Measurements from ENCODE around the gene CNTN4. TPM values are rescaled to one million over a fixed set of nuclear protein-coding genes. Genes with fewer than 3 reads are reported as not detected.

Gene CNTN4
- total RNA-seq, 1 experiment from 2014 or later, result not detected

DNA sequence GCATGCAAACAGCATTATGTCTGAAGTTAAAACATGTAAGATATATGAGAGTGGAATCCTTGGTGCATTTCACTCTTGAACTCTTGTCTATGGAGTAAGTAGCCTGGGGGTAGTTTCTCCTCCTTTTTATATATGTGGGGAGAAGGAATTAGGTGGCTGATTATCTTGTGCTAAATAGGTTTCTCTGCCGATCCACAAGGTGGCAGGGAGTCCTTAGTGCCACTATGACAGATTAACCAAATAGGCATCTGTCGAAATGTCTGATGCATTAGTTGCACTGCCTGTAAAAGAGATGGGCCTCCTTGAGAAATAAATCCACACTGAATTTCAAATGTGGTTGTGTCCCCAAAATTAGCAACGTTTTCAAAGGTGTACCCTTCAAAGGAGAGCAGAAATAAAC is 170.1 kb downstream of the CNTN4 start:
- ChIA-PET CTCF (no interaction called here), POLR2A (no interaction called here)
- TF ChIP-seq CREB1 (CRISPR knock-in tag; IDR thresholded peaks at IDR 0.05) (no peak), ZBTB21 (CRISPR knock-in tag; IDR thresholded peaks at IDR 0.05; ENCODE audit: borderline replicate concordance) (no peak), ZNF281 (CRISPR knock-in tag; IDR thresholded peaks at IDR 0.05) (no peak), MAX (CRISPR knock-in tag; IDR thresholded peaks at IDR 0.05) (no peak), SOX15 (CRISPR knock-in tag; IDR thresholded peaks at IDR 0.05) (no peak), ZNF138 (CRISPR knock-in tag; conservative IDR thresholded peaks at IDR 0.05) (no peak), GRHL2 (CRISPR knock-in tag; IDR thresholded peaks at IDR 0.05; ENCODE audit: insufficient replicate concordance, severe bottlenecking) (no peak), ETV6 (CRISPR knock-in tag; IDR thresholded peaks at IDR 0.05) (no peak), ERG (CRISPR knock-in tag; IDR thresholded peaks at IDR 0.05) (no peak), JUN (CRISPR knock-in tag; IDR thresholded peaks at IDR 0.05) (no peak), FOXJ3 (CRISPR knock-in tag; IDR thresholded peaks at IDR 0.05; ENCODE audit: borderline replicate concordance) (no peak)
- TF ChIP-seq, protein P1, sequence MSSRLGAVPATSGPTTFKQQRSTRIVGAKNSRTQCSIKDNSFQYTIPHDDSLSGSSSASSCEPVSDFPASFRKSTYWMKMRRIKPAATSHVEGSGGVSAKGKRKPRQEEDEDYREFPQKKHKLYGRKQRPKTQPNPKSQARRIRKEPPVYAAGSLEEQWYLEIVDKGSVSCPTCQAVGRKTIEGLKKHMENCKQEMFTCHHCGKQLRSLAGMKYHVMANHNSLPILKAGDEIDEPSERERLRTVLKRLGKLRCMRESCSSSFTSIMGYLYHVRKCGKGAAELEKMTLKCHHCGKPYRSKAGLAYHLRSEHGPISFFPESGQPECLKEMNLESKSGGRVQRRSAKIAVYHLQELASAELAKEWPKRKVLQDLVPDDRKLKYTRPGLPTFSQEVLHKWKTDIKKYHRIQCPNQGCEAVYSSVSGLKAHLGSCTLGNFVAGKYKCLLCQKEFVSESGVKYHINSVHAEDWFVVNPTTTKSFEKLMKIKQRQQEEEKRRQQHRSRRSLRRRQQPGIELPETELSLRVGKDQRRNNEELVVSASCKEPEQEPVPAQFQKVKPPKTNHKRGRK (CRISPR knock-in tag; IDR thresholded peaks at IDR 0.05; ENCODE audit: borderline replicate concordance), result no peak
- TF ChIP-seq, protein P2, sequence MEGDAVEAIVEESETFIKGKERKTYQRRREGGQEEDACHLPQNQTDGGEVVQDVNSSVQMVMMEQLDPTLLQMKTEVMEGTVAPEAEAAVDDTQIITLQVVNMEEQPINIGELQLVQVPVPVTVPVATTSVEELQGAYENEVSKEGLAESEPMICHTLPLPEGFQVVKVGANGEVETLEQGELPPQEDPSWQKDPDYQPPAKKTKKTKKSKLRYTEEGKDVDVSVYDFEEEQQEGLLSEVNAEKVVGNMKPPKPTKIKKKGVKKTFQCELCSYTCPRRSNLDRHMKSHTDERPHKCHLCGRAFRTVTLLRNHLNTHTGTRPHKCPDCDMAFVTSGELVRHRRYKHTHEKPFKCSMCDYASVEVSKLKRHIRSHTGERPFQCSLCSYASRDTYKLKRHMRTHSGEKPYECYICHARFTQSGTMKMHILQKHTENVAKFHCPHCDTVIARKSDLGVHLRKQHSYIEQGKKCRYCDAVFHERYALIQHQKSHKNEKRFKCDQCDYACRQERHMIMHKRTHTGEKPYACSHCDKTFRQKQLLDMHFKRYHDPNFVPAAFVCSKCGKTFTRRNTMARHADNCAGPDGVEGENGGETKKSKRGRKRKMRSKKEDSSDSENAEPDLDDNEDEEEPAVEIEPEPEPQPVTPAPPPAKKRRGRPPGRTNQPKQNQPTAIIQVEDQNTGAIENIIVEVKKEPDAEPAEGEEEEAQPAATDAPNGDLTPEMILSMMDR (IDR thresholded peaks at IDR 0.05), result no peak

GRCh38 chr3:2274526-2274925 is 175.9 kb downstream of the CNTN4 start:
- ATAC-seq (no peak), DNase-seq (ENCODE audit: low spot score) (no peak)
- POLR2A ChIA-PET, result no interaction called here
- CTCF ChIA-PET, result no interaction called here
- Mint-ChIP-seq H3K4me1 (no peaks in the 10 kb centered on the region), H3K27me3 (ENCODE audit: low read depth) (no peaks in the 10 kb centered on the region), H3K27ac (no peak overlapping the region), H3K36me3 (peaks cover 50% of the 10 kb centered on the region), H3K4me3 (no peak overlapping the region), H3K9me3 (peaks cover 64% of the 10 kb centered on the region)
- no peak for TF ChIP-seq NFYB (CRISPR knock-in tag; conservative IDR thresholded peaks at IDR 0.05; ENCODE audit: low read depth)
- TF ChIP-seq JAZF1 (CRISPR knock-in tag; IDR thresholded peaks at IDR 0.05), result no peak
- no peak for TF ChIP-seq RORB (CRISPR knock-in tag; IDR thresholded peaks at IDR 0.05)
- TF ChIP-seq MXD4 (CRISPR knock-in tag; IDR thresholded peaks at IDR 0.05; ENCODE audit: borderline replicate concordance), result no peak

More for the DNA sequence above, 170.1 kb downstream of the CNTN4 start:
- no peak for ATAC-seq
- no peak overlapping the region for H3K27ac Mint-ChIP-seq
- H3K4me1 Mint-ChIP-seq, result no peaks in the 10 kb centered on the region
- H3K36me3 Mint-ChIP-seq, result peaks cover 60% of the 10 kb centered on the region
- DNase-seq (ENCODE audit: low spot score), result no peak
- peaks cover 79% of the 10 kb centered on the region for H3K9me3 Mint-ChIP-seq
- no peak overlapping the region for H3K4me3 Mint-ChIP-seq
- no peaks in the 10 kb centered on the region; the same call in 1 of the 2 replicates for H3K27me3 Mint-ChIP-seq (ENCODE audit: low read depth)
